ENCODE measurements around the gene DNAJC5G. TPM values are rescaled to one million over a fixed set of nuclear protein-coding genes. Genes with fewer than 3 reads are reported as not detected.

DNAJC5G gene
- polyA plus RNA-seq (ENCODE audit: low read depth in 6 of 6): not detected

GRCh38 chr2:27275211-27276150 is at the start of gene DNAJC5G:
Gene DNAJC5G (plus strand): TSS chr2:27275433. CDS start chr2:27276729, 1,296 bp downstream.
- peaks cover 6% of the 10 kb centered on the region in 3 donors for H3K4me1 Mint-ChIP-seq
- no peaks in the 10 kb centered on the region for H3K36me3 Mint-ChIP-seq
- DNase-seq (no peak), ATAC-seq (ENCODE audit: low read depth in 2 of 2) (no peak)
- H3K27ac Mint-ChIP-seq: no peak within 1 kb of the TSS
- H3K4me3 Mint-ChIP-seq: no peak within 1 kb of the TSS
- H3K27me3 Mint-ChIP-seq: peaks cover 24 to 32% (median 28%) of the 10 kb centered on the region in 3 donors
- peaks cover 0 to 1% (median 0%) of the 10 kb centered on the region in 7 donors for H3K9me3 Mint-ChIP-seq

GRCh38 chr2:27225526-27225925 is 49.7 kb upstream of the DNAJC5G start:
- no peak for ATAC-seq (ENCODE audit: low read depth in 2 of 2)
- Mint-ChIP-seq H3K27me3 (no peaks in the 10 kb centered on the region), H3K9me3 (no peaks in the 10 kb centered on the region), H3K4me1 (peaks cover 0 to 13% (median 6%) of the 10 kb centered on the region in 3 donors), H3K27ac (peak overlapping the region in 1 of 6 donors; percentile 54), H3K4me3 (no peak overlapping the region), H3K36me3 (peaks cover 22 to 32% of the 10 kb centered on the region in 2 donors)
- DNase-seq: no peak

GRCh38 chr2:27227501-27227900 is 47.7 kb upstream of the DNAJC5G start:
- H3K36me3 Mint-ChIP-seq: peaks cover 18 to 34% of the 10 kb centered on the region in 2 donors
- no peaks in the 10 kb centered on the region for H3K27me3 Mint-ChIP-seq
- DNase-seq: no peak
- H3K9me3 Mint-ChIP-seq: no peaks in the 10 kb centered on the region
- peaks cover 4 to 6% (median 5%) of the 10 kb centered on the region in 3 donors for H3K4me1 Mint-ChIP-seq
- no peak overlapping the region for H3K4me3 Mint-ChIP-seq
- H3K27ac Mint-ChIP-seq: no peak overlapping the region
- no peak for ATAC-seq (ENCODE audit: low read depth in 2 of 2)

- ATAC-seq (ENCODE audit: low read depth in 2 of 2) (no peak), DNase-seq (no peak)
- Mint-ChIP-seq H3K27me3 (no peaks in the 10 kb centered on the region), H3K27ac (no peak overlapping the region), H3K4me1 (peaks cover 0 to 6% (median 4%) of the 10 kb centered on the region in 3 donors), H3K4me3 (no peak overlapping the region), H3K9me3 (no peaks in the 10 kb centered on the region), H3K36me3 (peaks cover 33 to 36% of the 10 kb centered on the region in 2 donors)
Observed at GRCh38 chr2:27231921-27232320, 43.3 kb upstream of the DNAJC5G start.

GRCh38 chr2:27233341-27233740 is 41.9 kb upstream of the DNAJC5G start:
- Mint-ChIP-seq H3K9me3 (no peaks in the 10 kb centered on the region), H3K27me3 (no peaks in the 10 kb centered on the region), H3K4me3 (no peak overlapping the region), H3K27ac (no peak overlapping the region), H3K36me3 (peaks cover 28 to 47% of the 10 kb centered on the region in 2 donors), H3K4me1 (peaks cover 1 to 6% (median 4%) of the 10 kb centered on the region in 3 donors)
- DNase-seq (no peak), ATAC-seq (ENCODE audit: low read depth in 2 of 2) (no peak)

GRCh38 chr2:27236136-27236535 is 39.1 kb upstream of the DNAJC5G start:
- Mint-ChIP-seq H3K9me3 (no peaks in the 10 kb centered on the region), H3K4me1 (peaks cover 1 to 6% (median 4%) of the 10 kb centered on the region in 3 donors), H3K36me3 (peaks cover 28 to 63% of the 10 kb centered on the region in 2 donors), H3K4me3 (no peak overlapping the region), H3K27me3 (no peaks in the 10 kb centered on the region), H3K27ac (peak overlapping the region in 2 of 6 donors; percentile 9 to 68)
- ATAC-seq (ENCODE audit: low read depth in 2 of 2) (no peak), DNase-seq (no peak)

GRCh38 chr2:27236626-27237025 is 38.6 kb upstream of the DNAJC5G start:
- DNase-seq: no peak
- peak overlapping the region in 1 of 6 donors; percentile 68 for H3K27ac Mint-ChIP-seq
- peaks cover 28 to 58% of the 10 kb centered on the region in 2 donors for H3K36me3 Mint-ChIP-seq
- no peaks in the 10 kb centered on the region for H3K9me3 Mint-ChIP-seq
- no peaks in the 10 kb centered on the region for H3K27me3 Mint-ChIP-seq
- H3K4me1 Mint-ChIP-seq: peaks cover 1 to 4% (median 3%) of the 10 kb centered on the region in 3 donors
- no peak overlapping the region for H3K4me3 Mint-ChIP-seq
- no peak for ATAC-seq (ENCODE audit: low read depth in 2 of 2)

GRCh38 chr2:27237341-27237945 is 37.8 kb upstream of the DNAJC5G start:
- H3K27ac Mint-ChIP-seq: no peak overlapping the region
- DNase-seq: no peak
- no peaks in the 10 kb centered on the region for H3K27me3 Mint-ChIP-seq
- ATAC-seq (ENCODE audit: low read depth in 2 of 2): no peak
- peaks cover 27 to 57% of the 10 kb centered on the region in 2 donors for H3K36me3 Mint-ChIP-seq
- H3K4me3 Mint-ChIP-seq: no peak overlapping the region
- no peaks in the 10 kb centered on the region for H3K9me3 Mint-ChIP-seq
- peaks cover 1 to 5% (median 3%) of the 10 kb centered on the region in 3 donors for H3K4me1 Mint-ChIP-seq

GRCh38 chr2:27238976-27239375 is 36.3 kb upstream of the DNAJC5G start:
- no peaks in the 10 kb centered on the region for H3K9me3 Mint-ChIP-seq
- H3K4me3 Mint-ChIP-seq: no peak overlapping the region
- no peaks in the 10 kb centered on the region for H3K27me3 Mint-ChIP-seq
- peaks cover 0 to 5% (median 1%) of the 10 kb centered on the region in 3 donors for H3K4me1 Mint-ChIP-seq
- ATAC-seq (ENCODE audit: low read depth in 2 of 2) (no peak), DNase-seq (no peak)
- H3K36me3 Mint-ChIP-seq: peaks cover 13 to 42% of the 10 kb centered on the region in 2 donors
- H3K27ac Mint-ChIP-seq: no peak overlapping the region

- DNase-seq (no peak), ATAC-seq (ENCODE audit: low read depth in 2 of 2) (no peak)
- Mint-ChIP-seq H3K27me3 (no peaks in the 10 kb centered on the region), H3K4me1 (peaks cover 0 to 5% (median 1%) of the 10 kb centered on the region in 3 donors), H3K4me3 (no peak overlapping the region), H3K36me3 (peaks cover 3 to 30% of the 10 kb centered on the region in 2 donors), H3K9me3 (no peaks in the 10 kb centered on the region), H3K27ac (peak overlapping the region in 1 of 6 donors; percentile 85)
Observed at GRCh38 chr2:27240406-27240805, 34.8 kb upstream of the DNAJC5G start.

- Mint-ChIP-seq H3K27me3 (no peaks in the 10 kb centered on the region), H3K27ac (peak overlapping the region in 3 of 6 donors; percentile 18 to 81 (median 64)), H3K4me1 (peaks cover 0 to 5% (median 1%) of the 10 kb centered on the region in 3 donors), H3K4me3 (no peak overlapping the region), H3K36me3 (peaks cover 3 to 29% of the 10 kb centered on the region in 2 donors), H3K9me3 (no peaks in the 10 kb centered on the region)
- ATAC-seq (ENCODE audit: low read depth in 2 of 2): no peak
- DNase-seq: no peak
Observed at GRCh38 chr2:27241761-27242613, 33.2 kb upstream of the DNAJC5G start.

- Mint-ChIP-seq H3K27ac (no peak overlapping the region), H3K4me3 (no peak overlapping the region), H3K4me1 (peaks cover 0 to 5% (median under 1%) of the 10 kb centered on the region in 3 donors), H3K27me3 (no peaks in the 10 kb centered on the region), H3K9me3 (no peaks in the 10 kb centered on the region), H3K36me3 (peaks cover 0 to 23% of the 10 kb centered on the region in 2 donors)
- DNase-seq (no peak), ATAC-seq (ENCODE audit: low read depth in 2 of 2) (no peak)
Observed at GRCh38 chr2:27242614-27242951, 32.6 kb upstream of the DNAJC5G start.
